GM21360 (cell line): Measurements from ENCODE around the gene C1QTNF6.
"Not testable (repeated sequence)": the region's sequence is repeated elsewhere in the genome, so short reads cannot be mapped to it uniquely, and the experiment has no call there.

Experiments
- ATAC-seq: cut with Tn5 transposase; IDR thresholded peaks from one replicate; pipeline ENCODE4 v1.9.1; 2021; ENCODE audit warnings: mild to moderate bottlenecking, moderate library complexity; ENCODE audit not compliant: unreplicated experiment

C1QTNF6 gene

GRCh38 chr22:37208401-37209139 lies 20.5 kb upstream of the C1QTNF6 start:
- no peak for ATAC-seq

GRCh38 chr22:37207981-37208380 lies 19.9 kb upstream of the C1QTNF6 start:
- no peak for ATAC-seq

DNA sequence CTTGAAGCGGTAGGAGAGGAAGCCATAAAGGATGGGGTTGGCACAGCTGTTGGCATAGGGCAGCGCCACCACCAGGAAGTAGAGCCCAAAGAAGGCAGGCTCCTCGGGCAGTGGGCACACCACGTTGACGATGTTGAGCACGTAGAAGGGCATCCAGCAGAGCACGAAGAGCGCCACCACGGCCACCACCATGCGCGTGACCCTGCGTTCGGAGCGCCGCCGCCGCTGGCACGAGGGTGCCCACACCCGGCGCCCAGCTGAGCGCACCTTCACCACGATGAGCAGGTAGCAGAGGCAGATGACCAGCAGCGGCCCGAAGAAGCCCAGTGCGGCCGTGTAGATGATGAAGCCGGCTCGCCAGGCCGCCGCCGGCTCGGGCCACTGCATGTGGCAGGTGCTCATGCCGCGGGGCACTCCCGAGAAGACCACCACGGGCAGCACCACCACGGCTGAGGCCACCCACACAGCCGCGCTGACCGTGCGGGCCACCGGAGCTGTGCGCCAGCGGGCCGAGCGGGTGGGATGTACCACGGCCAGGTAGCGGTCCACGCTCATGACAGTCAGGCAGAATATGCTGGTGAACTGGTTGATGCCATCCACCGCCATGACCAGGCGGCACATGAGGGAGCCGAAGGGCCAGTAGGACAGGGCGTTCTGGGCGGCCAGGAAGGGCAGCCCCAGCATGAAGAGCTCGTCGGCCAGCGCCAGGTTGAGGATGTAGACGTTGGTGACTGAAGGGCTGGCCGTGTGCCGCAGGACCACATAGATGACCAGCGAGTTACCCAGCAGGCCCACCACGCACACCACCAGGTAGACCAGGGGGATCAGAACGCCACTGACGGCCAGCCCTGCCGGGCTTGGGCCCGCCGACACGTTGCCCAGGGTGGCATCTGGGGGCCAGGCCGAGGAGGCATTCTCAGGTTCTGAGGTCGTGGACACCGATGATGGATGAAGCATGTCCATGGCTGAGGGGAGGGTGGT lies 19.1 kb upstream of the C1QTNF6 start:
- no peak for ATAC-seq

DNA sequence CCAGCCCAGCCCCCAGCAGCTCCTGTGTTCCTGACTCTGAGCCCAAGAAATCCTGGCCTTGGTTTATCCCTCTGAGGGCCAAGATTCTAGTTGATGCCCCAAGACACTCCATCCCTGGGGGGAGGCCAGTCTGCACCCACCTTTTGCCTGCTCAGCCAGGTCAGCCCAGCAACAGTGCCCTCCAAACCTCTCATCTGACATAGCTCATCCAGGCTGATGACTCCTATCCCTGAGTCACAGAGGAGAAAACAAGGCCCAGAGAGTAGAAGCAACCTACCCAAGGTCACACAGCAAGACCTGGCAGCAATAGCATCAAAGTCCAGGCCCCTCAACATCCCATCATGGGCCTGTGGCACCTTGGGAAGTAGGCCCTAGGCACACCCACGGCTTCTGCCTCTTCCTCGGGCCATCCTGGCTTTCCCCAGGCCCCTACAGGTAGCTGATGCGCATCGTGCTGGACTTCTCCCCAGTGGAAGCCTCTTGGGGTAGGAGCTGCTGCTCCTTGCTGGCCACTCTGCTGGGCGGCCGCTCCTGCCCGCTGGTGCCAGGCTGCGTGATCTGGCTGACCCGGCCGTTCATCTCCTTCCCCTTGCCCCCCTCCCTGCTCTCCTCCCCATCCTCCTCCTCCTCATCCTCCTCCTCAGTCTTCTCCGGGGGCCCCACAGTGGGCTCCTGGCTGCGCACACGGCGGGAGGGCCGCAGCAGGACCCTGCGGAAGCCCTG lies 18.2 kb upstream of the C1QTNF6 start:
- ATAC-seq, result no peak

GRCh38 chr22:37205046-37205445 lies 17.0 kb upstream of the C1QTNF6 start:
- ATAC-seq, result no peak

DNA sequence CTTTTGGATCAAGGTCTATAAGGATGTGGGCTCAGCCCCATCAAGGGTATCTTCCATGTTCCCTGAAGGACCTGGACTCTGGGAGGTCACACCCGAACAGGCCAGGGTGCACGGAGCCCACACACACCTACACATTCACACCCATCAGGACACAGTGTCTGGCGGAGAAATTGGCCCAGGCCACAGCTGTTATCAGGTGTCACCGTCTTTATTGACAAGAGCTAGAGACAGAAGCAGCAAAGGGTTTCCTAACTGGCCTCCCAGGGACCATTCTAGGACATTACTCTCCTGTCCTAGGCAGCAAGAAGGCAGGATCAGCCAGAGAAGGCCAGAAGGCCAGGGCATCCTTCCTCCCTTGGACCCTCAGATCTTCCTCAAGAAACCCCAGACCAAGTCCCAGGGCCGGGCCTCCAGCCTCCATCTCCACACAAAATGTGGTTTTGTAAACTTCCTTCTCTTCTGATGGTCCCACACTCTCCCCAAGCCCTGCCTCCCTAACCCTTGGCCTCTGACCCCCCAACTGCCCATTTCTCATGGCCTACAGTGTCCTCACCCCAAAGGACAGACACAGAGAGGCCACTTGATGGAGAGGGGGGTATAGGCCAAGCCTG lies 16.1 kb upstream of the C1QTNF6 start:
- no peak for ATAC-seq

GRCh38 chr22:37203354-37204044 lies 15.5 kb upstream of the C1QTNF6 start:
- ATAC-seq, result no peak

GRCh38 chr22:37202716-37203115 lies 14.7 kb upstream of the C1QTNF6 start:
- no peak for ATAC-seq

DNA sequence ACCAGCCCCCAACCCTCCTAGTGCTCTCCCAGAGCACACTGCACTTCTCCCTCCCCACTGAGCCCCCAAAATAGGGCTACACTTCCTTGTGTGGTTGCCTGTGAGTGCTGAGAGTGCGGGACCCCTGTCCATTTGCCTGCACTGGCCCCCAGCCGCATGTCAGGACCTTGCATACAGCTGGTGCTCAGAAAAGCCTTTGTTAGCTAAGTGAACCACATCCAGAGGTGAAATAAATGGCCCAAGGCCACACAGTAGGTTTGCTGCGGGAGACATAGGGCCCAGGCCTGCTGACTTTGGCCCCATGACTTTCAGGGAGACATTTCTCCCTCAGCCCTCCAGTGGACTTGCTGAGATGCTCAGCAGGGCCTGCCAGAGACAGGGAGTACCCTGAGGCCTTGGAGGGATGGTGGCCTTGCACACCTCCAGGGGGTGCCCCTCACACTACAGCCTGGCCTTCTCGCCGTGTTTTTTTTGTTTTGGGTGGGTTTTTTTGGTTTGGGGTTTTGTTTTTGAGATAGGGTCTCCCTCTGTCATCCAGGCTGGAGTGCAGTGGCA lies 14.0 kb upstream of the C1QTNF6 start:
- no peak for ATAC-seq

GRCh38 chr22:37201443-37201820 lies 13.4 kb upstream of the C1QTNF6 start:
- not testable (repeated sequence) for ATAC-seq

DNA sequence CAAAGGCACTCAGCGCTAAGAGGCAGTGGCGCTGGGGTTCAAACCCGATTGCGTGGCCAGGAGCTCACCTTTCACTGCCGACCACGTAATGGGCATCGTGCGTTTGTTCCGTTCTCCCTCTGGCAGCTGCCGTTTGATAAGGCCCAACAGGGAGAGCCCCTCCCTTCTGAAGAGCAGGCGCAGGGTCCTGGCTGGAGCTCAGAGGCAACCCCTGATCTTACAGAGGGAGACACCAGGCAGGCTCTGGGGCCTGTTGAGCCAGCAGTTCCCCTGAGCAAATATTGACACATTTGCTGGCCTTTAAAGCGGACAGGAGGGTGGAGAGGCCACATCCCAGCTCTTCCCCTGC lies 11.7 kb upstream of the C1QTNF6 start:
- no peak for ATAC-seq

GRCh38 chr22:37199103-37199759 lies 11.2 kb upstream of the C1QTNF6 start:
- peak; percentile 88 for ATAC-seq

DNA sequence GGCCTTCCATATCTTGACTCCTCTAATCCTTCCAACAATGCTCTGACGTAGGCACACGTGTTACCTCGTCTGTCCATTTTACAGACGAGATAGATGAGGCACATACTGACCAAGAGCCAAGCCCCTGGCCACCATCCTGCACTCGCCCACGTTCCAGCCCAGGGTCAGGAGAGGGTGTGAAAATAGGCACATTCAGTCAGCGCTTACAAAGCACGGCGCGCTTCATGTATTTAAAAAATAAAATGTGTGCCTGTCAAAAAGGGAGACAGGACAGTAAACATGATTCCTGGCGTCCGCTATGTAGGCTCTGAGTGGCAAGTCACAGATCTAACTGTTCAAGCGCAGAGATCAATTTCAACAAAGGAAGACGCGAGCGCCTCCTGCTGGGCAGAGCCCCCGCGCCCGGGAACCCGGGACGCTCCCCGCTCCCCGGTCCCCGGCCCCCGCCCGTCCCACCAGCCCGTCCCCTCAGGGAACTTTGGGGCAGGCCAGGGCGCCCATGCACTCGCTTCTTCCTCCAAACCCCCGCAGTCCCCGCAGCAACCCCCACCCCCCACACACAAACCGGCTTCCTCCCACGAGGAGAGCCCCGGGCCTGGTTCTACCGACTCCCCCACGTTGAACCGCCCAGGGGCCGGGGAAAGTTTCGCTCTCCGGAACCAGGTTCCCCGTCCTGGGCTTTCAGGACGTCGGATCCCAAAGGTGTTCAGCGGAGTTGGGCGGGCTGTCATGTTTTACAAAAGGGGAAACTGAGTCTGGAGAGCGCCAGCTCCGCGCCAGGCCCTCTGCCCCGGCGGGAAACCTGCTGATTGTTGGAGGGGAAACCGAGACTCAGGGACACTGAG lies 10.4 kb upstream of the C1QTNF6 start:
- no peak for ATAC-seq

- ATAC-seq, result no peak
Measured at GRCh38 chr22:37197451-37198257, 9.6 kb upstream of the C1QTNF6 start.

DNA sequence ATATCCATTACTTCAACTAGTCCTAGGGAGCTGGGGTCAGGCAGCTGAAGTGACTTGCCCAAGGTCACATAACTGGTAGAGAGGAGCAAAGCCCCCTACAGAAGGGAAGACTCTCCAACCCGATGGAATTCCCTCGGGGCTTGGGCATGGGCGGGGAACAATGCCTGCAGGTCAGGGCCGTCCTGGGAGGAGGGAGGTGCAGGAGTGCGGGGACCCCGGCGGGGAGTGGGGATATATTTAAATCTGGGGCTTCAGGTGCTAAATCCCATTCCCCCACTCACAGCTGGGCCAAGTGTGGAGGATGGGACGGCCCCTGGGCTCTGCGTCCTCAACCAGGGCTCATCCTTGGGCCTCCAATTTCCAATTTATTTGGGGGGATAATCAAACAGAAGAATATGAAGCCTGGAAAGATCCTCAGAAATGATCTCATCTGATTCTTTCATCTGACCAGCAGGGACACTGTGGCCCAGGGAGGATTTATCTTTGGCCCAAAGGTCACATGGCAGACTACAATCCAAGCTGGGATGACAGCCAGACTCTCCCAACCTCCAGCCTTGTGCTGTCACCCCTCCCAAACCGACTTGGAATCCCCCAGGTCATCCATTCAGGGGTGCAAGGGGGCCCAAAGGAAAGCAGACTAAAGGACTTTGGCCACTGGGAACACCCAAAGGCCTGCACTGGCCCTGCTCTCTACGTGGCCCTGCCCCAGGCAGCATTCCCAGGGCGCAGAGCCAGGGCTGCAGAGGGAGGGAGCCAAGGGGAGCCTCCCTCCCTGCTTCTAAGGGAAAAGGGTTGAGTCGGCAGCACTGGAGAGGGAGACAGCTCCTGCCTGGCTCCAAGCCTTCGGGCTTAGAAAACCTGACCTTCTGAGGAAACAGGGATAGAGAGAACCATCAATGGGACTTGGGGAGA lies 8.7 kb upstream of the C1QTNF6 start:
- no peak for ATAC-seq

DNA sequence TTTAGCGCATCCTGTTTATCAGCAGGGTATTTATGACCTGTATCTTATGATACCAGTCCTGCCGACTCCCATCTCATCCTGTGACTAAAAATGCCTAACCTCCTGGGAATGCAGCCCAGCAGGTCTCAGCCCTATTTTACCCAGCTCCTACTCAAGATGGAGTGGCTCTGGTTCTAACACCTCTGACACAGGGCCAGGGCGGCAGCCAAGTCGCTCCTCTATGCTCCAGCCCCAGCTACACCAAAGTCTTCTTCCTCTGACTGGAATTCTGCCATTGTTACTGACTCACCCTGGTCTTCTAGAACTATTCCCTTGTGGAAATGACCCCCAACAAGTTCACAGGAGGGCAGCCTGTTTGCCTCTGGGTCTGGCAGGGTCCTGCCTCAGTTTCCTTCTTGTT lies 7.9 kb upstream of the C1QTNF6 start:
- no peak for ATAC-seq

DNA sequence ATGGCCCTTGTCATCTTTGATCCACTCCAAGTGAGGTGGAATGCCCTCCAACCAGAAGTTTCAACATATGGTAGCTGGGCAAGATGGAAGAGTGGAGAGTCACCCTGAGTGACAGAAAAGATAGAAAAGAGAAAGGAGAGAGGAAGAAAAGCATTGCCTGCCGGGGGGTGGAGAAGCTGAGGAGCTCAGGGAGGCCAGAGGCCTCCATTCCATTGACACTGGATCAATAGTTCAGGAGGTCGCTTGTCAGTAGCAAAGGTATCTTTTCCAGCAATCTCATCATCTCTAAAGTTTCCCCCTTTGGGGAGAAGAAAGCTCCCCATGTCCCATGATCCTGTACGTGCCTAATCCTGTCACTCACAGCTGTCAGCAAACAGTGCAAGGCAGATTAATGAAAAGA lies 6.7 kb upstream of the C1QTNF6 start:
- ATAC-seq, result no peak
